Natural killer cell (primary cell): Measurements from ENCODE around the gene NR6A1. TPM values are rescaled to one million over a fixed set of nuclear protein-coding genes. Genes with fewer than 3 reads are reported as not detected.
"Not testable (repeated sequence)": the region's sequence is repeated elsewhere in the genome, so short reads cannot be mapped to it uniquely, and the experiment has no call there.

Experiments used
- ATAC-seq, 3 donors: fragments of 150-1000 bp in 2 of 3; fragments of 200-7000 bp in 1 of 3; cut with Tn5 transposase; 1 replicate in 1 of 3; 2 replicates in 2 of 3; pipeline ENCODE4 v1.10.0; 2021; ENCODE audit warnings: mild to moderate bottlenecking in 2 of 3, moderate library complexity in 2 of 3
- DNase-seq, 2 donors: peaks; one replicate each; pipeline versions ENCODE4 v3.0.0 to v3.0.0-alpha.2; 2013 to 2021; ENCODE audit warnings: mixed read lengths in 1 of 2
- H3K27ac ChIP-seq: one replicate; pipeline ENCODE4 v1.5.1; 2013; ENCODE audit warnings: mild to moderate bottlenecking, low read length
- H3K27me3 ChIP-seq: one replicate; pipeline ENCODE4 v1.6.1; 2013; ENCODE audit warnings: low read length; ENCODE audit not compliant: control insufficient read depth, insufficient read depth
- H3K36me3 ChIP-seq: one replicate; pipeline ENCODE4 v1.6.1; 2013; ENCODE audit warnings: low read length; ENCODE audit not compliant: control insufficient read depth, insufficient read depth
- H3K4me1 ChIP-seq: one replicate; pipeline ENCODE4 v1.6.1; 2013; ENCODE audit warnings: low read length; ENCODE audit not compliant: control insufficient read depth, insufficient read depth
- H3K4me3 ChIP-seq: one replicate; pipeline ENCODE4 v1.5.1; 2013; ENCODE audit warnings: low read length
- H3K9me3 ChIP-seq: one replicate; pipeline ENCODE4 v1.6.1; 2013; ENCODE audit warnings: low read length; ENCODE audit not compliant: control insufficient read depth, insufficient read depth
- H3K27ac Mint-ChIP-seq, 2 donors: one replicate each; pipeline ENCODE4 v1.8.0; 2022; ENCODE audit warnings: mild to moderate bottlenecking in 2 of 2, mixed read lengths in 2 of 2, moderate library complexity in 1 of 2
- H3K27me3 Mint-ChIP-seq, 2 donors: one replicate each; pipeline ENCODE4 v1.8.0; 2022; ENCODE audit warnings: low read depth in 2 of 2, mixed read lengths in 2 of 2
- H3K36me3 Mint-ChIP-seq: one replicate; pipeline ENCODE4 v1.8.0; 2022; ENCODE audit warnings: mixed read lengths
- H3K4me1 Mint-ChIP-seq, 2 donors: one replicate each; pipeline ENCODE4 v1.8.0; 2022; ENCODE audit warnings: mixed read lengths in 2 of 2
- H3K4me3 Mint-ChIP-seq: one replicate; pipeline ENCODE4 v1.8.0; 2022; ENCODE audit warnings: mild to moderate bottlenecking, moderate library complexity, mixed read lengths
- H3K9me3 Mint-ChIP-seq, 2 donors: one replicate each; pipeline ENCODE4 v1.8.0; 2022; ENCODE audit warnings: mixed read lengths in 2 of 2
- WGBS: methylation state at CpG from one replicate; pipeline ENCODE4 v1.1.7; 2013; ENCODE audit warnings: missing lambda C conversion rate; ENCODE audit not compliant: insufficient coverage; 5-methylcytosine and 5-hydroxymethylcytosine counted together
- intact Hi-C: fragments of 100-400 bp; cut with micrococcal nuclease; formaldehyde crosslinking; loops from one replicate; pipeline ENCODE4 v1.14.2; 2022
- total RNA-seq, 4 donors: library from RNA; stranded (reverse); fragments of 120-200 nt in 1 of 4; gene quantifications; one replicate each; pipeline versions ENCODE4 v1.2.3 to v1.2.4, GENCODE V29; 2013 to 2022
- TF ChIP-seq, protein P1 (sequence below): fragments of 200-600 bp; IDR thresholded peaks from one replicate; pipeline ENCODE4 v1.8.0; 2022; ENCODE audit warnings: antibody characterized with exemption

NR6A1 gene
- total RNA-seq, 3 donors from 2014 or later (not counting 1 experiment from before 2014, with no cell fraction given): 0.07 to 0.75 (median 0.49) TPM

DNA sequence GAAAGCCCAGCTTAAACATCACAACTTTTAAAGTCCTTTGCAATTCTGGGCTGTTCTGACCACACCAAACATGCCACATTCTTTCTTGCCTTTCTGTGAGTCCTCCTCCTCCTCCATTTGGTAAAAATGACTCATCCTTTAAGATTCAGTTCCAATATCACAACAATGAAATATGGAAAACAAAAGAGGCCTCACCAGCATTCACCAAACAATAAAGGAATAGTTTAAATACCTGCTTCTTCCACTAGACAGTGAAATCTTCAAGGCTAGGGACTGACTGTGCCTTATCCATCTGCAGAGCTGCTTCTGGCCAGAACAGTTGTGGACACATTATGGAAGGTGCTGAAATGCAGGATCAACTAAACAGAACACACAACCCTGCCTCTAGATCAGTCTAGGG is 36.0 kb downstream of the NR6A1 start:
- Mint-ChIP-seq H3K27me3 (peaks cover 0 to 5% of the 10 kb centered on the region in 2 donors), H3K4me1 (no peaks in the 10 kb centered on the region), H3K9me3 (no peaks in the 10 kb centered on the region), H3K27ac (no peak overlapping the region), H3K4me3 (no peak overlapping the region), H3K36me3 (no peaks in the 10 kb centered on the region)
- DNase-seq (no peak), ATAC-seq (no peak)
- TF ChIP-seq, protein P1, sequence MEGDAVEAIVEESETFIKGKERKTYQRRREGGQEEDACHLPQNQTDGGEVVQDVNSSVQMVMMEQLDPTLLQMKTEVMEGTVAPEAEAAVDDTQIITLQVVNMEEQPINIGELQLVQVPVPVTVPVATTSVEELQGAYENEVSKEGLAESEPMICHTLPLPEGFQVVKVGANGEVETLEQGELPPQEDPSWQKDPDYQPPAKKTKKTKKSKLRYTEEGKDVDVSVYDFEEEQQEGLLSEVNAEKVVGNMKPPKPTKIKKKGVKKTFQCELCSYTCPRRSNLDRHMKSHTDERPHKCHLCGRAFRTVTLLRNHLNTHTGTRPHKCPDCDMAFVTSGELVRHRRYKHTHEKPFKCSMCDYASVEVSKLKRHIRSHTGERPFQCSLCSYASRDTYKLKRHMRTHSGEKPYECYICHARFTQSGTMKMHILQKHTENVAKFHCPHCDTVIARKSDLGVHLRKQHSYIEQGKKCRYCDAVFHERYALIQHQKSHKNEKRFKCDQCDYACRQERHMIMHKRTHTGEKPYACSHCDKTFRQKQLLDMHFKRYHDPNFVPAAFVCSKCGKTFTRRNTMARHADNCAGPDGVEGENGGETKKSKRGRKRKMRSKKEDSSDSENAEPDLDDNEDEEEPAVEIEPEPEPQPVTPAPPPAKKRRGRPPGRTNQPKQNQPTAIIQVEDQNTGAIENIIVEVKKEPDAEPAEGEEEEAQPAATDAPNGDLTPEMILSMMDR: no peak
- intact Hi-C loops: no loop called here
- no peaks in the 10 kb centered on the region for H3K36me3 ChIP-seq
- no peak overlapping the region for H3K27ac ChIP-seq
- H3K27me3 ChIP-seq: no peaks in the 10 kb centered on the region
- no peaks in the 10 kb centered on the region for H3K4me1 ChIP-seq
- no peaks in the 10 kb centered on the region for H3K9me3 ChIP-seq
- no peak overlapping the region for H3K4me3 ChIP-seq

DNA sequence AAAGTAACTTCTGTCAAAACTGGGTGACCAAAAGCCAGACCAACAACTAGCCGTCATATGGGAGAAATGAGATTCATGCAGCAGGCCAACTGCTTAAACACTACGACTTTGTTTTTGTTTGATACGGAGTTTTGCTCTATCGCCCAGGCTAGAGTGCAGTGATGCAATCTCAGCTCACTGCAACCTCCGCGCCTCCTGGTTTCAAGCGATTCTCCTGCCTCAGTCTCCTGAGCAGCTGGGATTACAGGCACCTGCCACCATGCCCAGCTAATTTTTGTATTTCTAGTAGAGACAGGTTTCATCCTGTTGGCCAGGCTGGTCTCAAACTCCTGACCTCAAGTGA is 36.4 kb downstream of the NR6A1 start:
- H3K27me3 ChIP-seq, DNase-seq, H3K9me3 ChIP-seq, H3K36me3 Mint-ChIP-seq, H3K27me3 Mint-ChIP-seq, intact Hi-C loops, H3K4me3 ChIP-seq, H3K4me1 ChIP-seq, H3K4me1 Mint-ChIP-seq, H3K27ac Mint-ChIP-seq, H3K4me3 Mint-ChIP-seq, H3K27ac ChIP-seq, H3K9me3 Mint-ChIP-seq, ATAC-seq, H3K36me3 ChIP-seq: not testable (repeated sequence)
- 90% methylated on average over 7 of the region's 7 CpGs for WGBS

DNA sequence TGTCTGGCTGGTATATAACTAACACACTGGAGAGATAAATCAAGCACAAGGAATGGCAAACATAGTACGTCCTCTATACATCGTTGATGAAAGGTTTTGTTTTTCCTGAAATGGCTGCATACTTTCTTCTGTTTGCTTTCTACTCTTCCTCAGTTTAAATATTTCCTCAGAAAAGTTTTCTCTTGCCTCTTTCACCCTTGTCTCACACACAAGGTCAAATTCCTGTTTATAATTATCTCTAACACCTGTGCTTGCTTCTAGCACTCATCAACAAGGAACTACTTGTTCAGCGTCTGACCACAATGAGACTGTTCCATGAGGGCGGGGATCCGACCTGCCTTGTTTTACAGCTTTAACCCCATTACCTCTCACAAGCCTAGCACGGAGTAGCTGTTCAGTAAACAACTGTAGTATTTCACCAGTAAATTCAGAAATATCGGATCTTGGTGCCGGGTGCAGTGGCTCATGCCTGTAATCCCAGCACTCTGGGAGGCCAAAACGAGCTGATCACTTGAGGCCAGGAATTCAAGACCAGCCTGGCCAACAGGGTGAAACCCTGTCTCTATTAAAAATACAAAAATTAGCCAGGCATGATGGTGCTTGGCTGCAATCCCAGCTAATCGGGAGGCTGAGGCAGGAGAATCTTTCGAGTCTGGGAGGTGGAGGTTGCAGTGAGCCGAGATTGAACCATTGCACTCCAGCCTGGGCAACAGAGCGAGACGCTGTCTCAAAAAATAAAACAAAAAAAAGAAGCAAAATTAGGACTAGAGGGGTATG is 37.0 kb downstream of the NR6A1 start:
- no peaks in the 10 kb centered on the region for H3K36me3 Mint-ChIP-seq
- TF ChIP-seq, protein P1: no peak
- WGBS: 80% methylated on average over 14 of the region's 14 CpGs
- H3K4me1 Mint-ChIP-seq: no peaks in the 10 kb centered on the region
- ATAC-seq: no peak
- Histone ChIP-seq H3K9me3 (no peaks in the 10 kb centered on the region), H3K4me1 (no peaks in the 10 kb centered on the region), H3K4me3 (no peak overlapping the region), H3K27ac (no peak overlapping the region), H3K36me3 (no peaks in the 10 kb centered on the region), H3K27me3 (no peaks in the 10 kb centered on the region)
- H3K27ac Mint-ChIP-seq: no peak overlapping the region
- intact Hi-C loops: no loop called here
- peaks cover 0 to 5% of the 10 kb centered on the region in 2 donors for H3K27me3 Mint-ChIP-seq
- no peak overlapping the region for H3K4me3 Mint-ChIP-seq
- no peaks in the 10 kb centered on the region for H3K9me3 Mint-ChIP-seq
- no peak for DNase-seq

DNA sequence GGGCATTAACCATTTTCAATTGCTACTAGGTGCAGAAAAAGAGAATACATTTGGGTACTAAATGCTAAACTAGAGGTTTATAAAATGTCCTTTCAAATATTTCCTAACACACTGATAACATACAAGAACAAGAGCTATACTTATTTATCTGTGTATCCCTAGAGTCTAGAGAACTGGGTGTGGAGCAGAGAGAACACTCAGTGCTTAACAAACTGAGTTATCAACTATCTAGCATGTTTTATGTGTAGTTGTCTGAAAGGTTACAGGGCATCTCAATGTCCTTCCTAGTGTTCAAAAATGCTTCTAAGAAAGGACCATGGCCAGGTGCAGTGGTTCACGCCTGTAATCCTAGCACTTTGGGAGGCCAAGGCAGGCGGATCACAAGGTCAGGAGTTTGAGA is 40.3 kb downstream of the NR6A1 start:
- Histone ChIP-seq H3K36me3 (no peaks in the 10 kb centered on the region), H3K4me1 (no peaks in the 10 kb centered on the region), H3K27ac (no peak overlapping the region), H3K9me3 (no peaks in the 10 kb centered on the region), H3K4me3 (no peak overlapping the region), H3K27me3 (no peaks in the 10 kb centered on the region)
- ATAC-seq (no peak), DNase-seq (no peak)
- WGBS: 98% methylated on average over 2 of the region's 2 CpGs
- TF ChIP-seq, protein P1: no peak
- H3K4me1 Mint-ChIP-seq: no peaks in the 10 kb centered on the region
- intact Hi-C loops: no loop called here
- H3K36me3 Mint-ChIP-seq: no peaks in the 10 kb centered on the region
- H3K4me3 Mint-ChIP-seq: no peak overlapping the region
- H3K27me3 Mint-ChIP-seq: peaks cover 0 to 5% of the 10 kb centered on the region in 2 donors
- H3K9me3 Mint-ChIP-seq: no peaks in the 10 kb centered on the region
- H3K27ac Mint-ChIP-seq: no peak overlapping the region
